Gastrocnemius medialis (tissue), 4 donors: ENCODE measurements around the gene PA2G4. TPM values are rescaled to one million over a fixed set of nuclear protein-coding genes. Genes with fewer than 3 reads are reported as not detected.

ENCODE experiments used
- ATAC-seq, 2 donors: fragments of 150-250 bp; one replicate each; pipeline ENCODE4 v1.9.1; 2016
- DNase-seq, 2 donors: peaks; one replicate each; pipeline ENCODE4 v3.0.0-alpha.2; 2019
- H3K27ac ChIP-seq, 4 donors: fragments of 200-600 bp; sonication (generic); 1 replicate in 1 of 4; 2 replicates in 3 of 4; pipeline ENCODE4 v1.5.1; 2016 to 2018; ENCODE audit warnings: mild to moderate bottlenecking in 2 of 4, moderate library complexity in 1 of 4
- H3K27me3 ChIP-seq, 3 donors: fragments of 200-600 bp; sonication (generic) in 2 of 3; 1 replicate in 1 of 3; 2 replicates in 2 of 3; pipeline versions ENCODE4 v1.5.1 to v1.6.0; 2016 to 2019; ENCODE audit warnings: mild to moderate bottlenecking in 1 of 3, moderate library complexity in 1 of 3
- H3K36me3 ChIP-seq, 2 donors: fragments of 200-600 bp; sonication (generic) in 1 of 2; one replicate each; pipeline ENCODE4 v1.5.1; 2017 to 2018
- H3K4me1 ChIP-seq, 2 donors: fragments of 200-600 bp; sonication (generic) in 1 of 2; one replicate each; pipeline ENCODE4 v1.5.1; 2016 to 2017; ENCODE audit warnings: mild to moderate bottlenecking in 2 of 2
- H3K4me3 ChIP-seq, 4 donors: fragments of 200-600 bp; sonication (generic) in 3 of 4; 1 replicate in 1 of 4; 2 replicates in 3 of 4; pipeline ENCODE4 v1.5.1; 2016 to 2019; ENCODE audit warnings: mild to moderate bottlenecking in 2 of 4
- H3K9me3 ChIP-seq, 3 donors: fragments of 200-600 bp; sonication (generic) in 2 of 3; 1 replicate in 1 of 3; 2 replicates in 2 of 3; pipeline ENCODE4 v1.5.1; 2016 to 2019
- CTCF ChIP-seq, 5 experiments: fragments of 450-650 bp in 3 of 5; fragments of 200-600 bp in 2 of 5; sonication (generic) in 2 of 5; IDR thresholded peaks in 4 of 5; conservative IDR thresholded peaks in 1 of 5; 1 replicate in 4 of 5; 2 replicates in 1 of 5; pipeline ENCODE4 v1.5.1; 2016 to 2019; ENCODE audit warnings: antibody characterized with exemption in 5 of 5, mild to moderate bottlenecking in 3 of 5, moderate library complexity in 3 of 5
- POLR2A ChIP-seq, 2 donors: fragments of 450-650 bp; IDR thresholded peaks; one replicate each; pipeline ENCODE4 v1.6.1; 2017; ENCODE audit warnings: antibody characterized with exemption in 2 of 2, mild to moderate bottlenecking in 2 of 2, moderate library complexity in 2 of 2
- in situ Hi-C, 4 donors: fragments of 200-750 bp; cut with MboI; loops; one replicate each; pipeline versions ENCODE4 v1.15.0 to v1.8.0; 2017; ENCODE audit warnings: low sequenced_read_pairs in 4 of 4
- intact Hi-C: fragments of 100-400 bp; cut with DNase I; formaldehyde crosslinking; loops from one replicate; pipeline ENCODE4 v1.15.1; 2023; ENCODE audit warnings: low total_unique reads
- total RNA-seq, 4 donors: library from RNA; depleted of rRNA; stranded (reverse); fragments of >200 nt; gene quantifications; one replicate each; pipeline versions ENCODE4 v1.1.0 to v1.2.3, GENCODE V29; 2016

Gene PA2G4
- total RNA-seq, 4 donors from 2014 or later: 109 to 204 (median 127) TPM

- no peak for DNase-seq
- Histone ChIP-seq H3K36me3 (peaks cover 0 to 84% of the 10 kb centered on the region in 2 donors), H3K27ac (peak overlapping the region; percentile 23 to 97 (median 91)), H3K4me3 (no peak overlapping the region), H3K27me3 (no peaks in the 10 kb centered on the region), H3K9me3 (no peaks in the 10 kb centered on the region), H3K4me1 (peaks cover 28 to 33% of the 10 kb centered on the region in 2 donors)
- intact Hi-C loops: no loop called here
- ATAC-seq: no peak
- no peak for TF ChIP-seq CTCF (IDR thresholded peaks at IDR 0.05 in 4 of 5, conservative IDR thresholded peaks at IDR 0.05 in 1 of 5)
- TF ChIP-seq POLR2A (IDR thresholded peaks at IDR 0.05): no peak
- in situ Hi-C loops: no loop called here
These were observed 58.3 kb downstream of the PA2G4 start for GRCh38 chr12:56162468-56163290.

Other genes starting within 250 kb of the PA2G4 start
- gene PYM1, start 176.7 kb upstream of the PA2G4 start, total RNA-seq: 10 to 100 TPM; 12.8 to 24.5 (median 15.9) TPM
- gene DGKA, start 173.4 kb upstream of the PA2G4 start, total RNA-seq: 1 to 10 TPM; 1.9 to 5.0 (median 2.6) TPM
- 1 to 10 TPM in 1 of 4 donors, under 1 TPM in 1, not detected in 2; 0.73 to 2.0 TPM for gene PMEL, start 138.5 kb upstream of the PA2G4 start, total RNA-seq
- gene CDK2, start 137.7 kb upstream of the PA2G4 start, total RNA-seq: 10 to 100 TPM in 1 of 4 donors, 1 to 10 TPM in 3; 6.4 to 11.7 (median 8.1) TPM
- gene RAB5B, start 130.5 kb upstream of the PA2G4 start, total RNA-seq: 10 to 100 TPM; 75.5 to 84.9 (median 81.8) TPM
- gene SUOX, start 107.3 kb upstream of the PA2G4 start, total RNA-seq: 10 to 100 TPM; 10.1 to 28.1 (median 18.9) TPM
- 1 to 10 TPM; 4.0 to 6.3 (median 5.6) TPM for gene IKZF4, start 83.5 kb upstream of the PA2G4 start, total RNA-seq
- gene RPS26, start 62.6 kb upstream of the PA2G4 start, total RNA-seq: 1,000 to 10,000 TPM in 2 of 4 donors, 100 to 1,000 TPM in 2; 618 to 1,648 (median 1,209) TPM
- gene ERBB3, start 24.4 kb upstream of the PA2G4 start, total RNA-seq: 1 to 10 TPM in 3 of 4 donors, under 1 TPM in 1; 0.15 to 2.1 (median 1.1) TPM
- 1,000 to 10,000 TPM; 1,323 to 2,217 (median 1,977) TPM for gene RPL41, start 12.1 kb downstream of the PA2G4 start, total RNA-seq
- 1 to 10 TPM; 3.1 to 9.1 (median 3.7) TPM for gene ZC3H10, start 13.7 kb downstream of the PA2G4 start, total RNA-seq
- gene ESYT1, start 23.7 kb downstream of the PA2G4 start, total RNA-seq: 10 to 100 TPM; 45.9 to 77.7 (median 62.1) TPM
- 100 to 1,000 TPM; 159 to 334 (median 198) TPM for gene MYL6B, start 48.0 kb downstream of the PA2G4 start, total RNA-seq
- 100 to 1,000 TPM; 159 to 324 (median 202) TPM for gene MYL6, start 53.8 kb downstream of the PA2G4 start, total RNA-seq
- 10 to 100 TPM; 34.1 to 56.9 (median 49.4) TPM for gene SMARCC2, start 84.9 kb downstream of the PA2G4 start, total RNA-seq
- 10 to 100 TPM; 46.5 to 58.9 (median 54.8) TPM for gene RNF41, start 117.4 kb downstream of the PA2G4 start, total RNA-seq
- 10 to 100 TPM; 29.6 to 75.0 (median 42.8) TPM for gene NABP2, start 119.8 kb downstream of the PA2G4 start, total RNA-seq
- gene SLC39A5, start 125.5 kb downstream of the PA2G4 start, total RNA-seq: under 1 TPM in 1 of 4 donors, not detected in 3; 0.83 TPM
- 10 to 100 TPM; 14.7 to 30.9 (median 18.9) TPM for gene ANKRD52, start 153.8 kb downstream of the PA2G4 start, total RNA-seq
- 10 to 100 TPM; 17.7 to 90.1 (median 54.5) TPM for gene COQ10A, start 162.4 kb downstream of the PA2G4 start, total RNA-seq
- 100 to 1,000 TPM; 211 to 359 (median 271) TPM for gene CS, start 195.8 kb downstream of the PA2G4 start, total RNA-seq
- 10 to 100 TPM; 21.7 to 59.1 (median 28.4) TPM for gene CNPY2, start 211.4 kb downstream of the PA2G4 start, total RNA-seq
- 10 to 100 TPM in 2 of 4 donors, 1 to 10 TPM in 2; 7.8 to 33.0 (median 11.6) TPM for gene PAN2, start 229.4 kb downstream of the PA2G4 start, total RNA-seq
- gene IL23A, start 234.3 kb downstream of the PA2G4 start, total RNA-seq: not detected